ENCODE data around the gene RFXANK. TPM values are rescaled to one million over a fixed set of nuclear protein-coding genes. Genes with fewer than 3 reads are reported as not detected.
A peak's percentile ranks its signal among the peaks of the same experiment; 100 is the strongest.

The RFXANK gene
- total RNA-seq, 4 donors from 2014 or later = 25.2 to 48.0 (median 32.1) TPM

GRCh38 chr19:19206938-19207337 is 14.9 kb downstream of the RFXANK start:
- intact Hi-C loops (cut with DNase I) = no loop called here
- Histone ChIP-seq H3K9me3 (no peaks in the 10 kb centered on the region), H3K4me3 (no peak overlapping the region), H3K36me3 (peaks cover 0 to under 1% (median 0%) of the 10 kb centered on the region in 3 donors), H3K27me3 (peaks cover 0 to 58% (median 6%) of the 10 kb centered on the region in 4 donors), H3K4me1 (peaks cover 0 to 23% (median 11%) of the 10 kb centered on the region in 3 donors), H3K27ac (no peak overlapping the region)
- no peak for TF ChIP-seq POLR2A (IDR thresholded peaks at IDR 0.05)
- TF ChIP-seq, protein P1, sequence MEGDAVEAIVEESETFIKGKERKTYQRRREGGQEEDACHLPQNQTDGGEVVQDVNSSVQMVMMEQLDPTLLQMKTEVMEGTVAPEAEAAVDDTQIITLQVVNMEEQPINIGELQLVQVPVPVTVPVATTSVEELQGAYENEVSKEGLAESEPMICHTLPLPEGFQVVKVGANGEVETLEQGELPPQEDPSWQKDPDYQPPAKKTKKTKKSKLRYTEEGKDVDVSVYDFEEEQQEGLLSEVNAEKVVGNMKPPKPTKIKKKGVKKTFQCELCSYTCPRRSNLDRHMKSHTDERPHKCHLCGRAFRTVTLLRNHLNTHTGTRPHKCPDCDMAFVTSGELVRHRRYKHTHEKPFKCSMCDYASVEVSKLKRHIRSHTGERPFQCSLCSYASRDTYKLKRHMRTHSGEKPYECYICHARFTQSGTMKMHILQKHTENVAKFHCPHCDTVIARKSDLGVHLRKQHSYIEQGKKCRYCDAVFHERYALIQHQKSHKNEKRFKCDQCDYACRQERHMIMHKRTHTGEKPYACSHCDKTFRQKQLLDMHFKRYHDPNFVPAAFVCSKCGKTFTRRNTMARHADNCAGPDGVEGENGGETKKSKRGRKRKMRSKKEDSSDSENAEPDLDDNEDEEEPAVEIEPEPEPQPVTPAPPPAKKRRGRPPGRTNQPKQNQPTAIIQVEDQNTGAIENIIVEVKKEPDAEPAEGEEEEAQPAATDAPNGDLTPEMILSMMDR (IDR thresholded peaks at IDR 0.05) = no peak
- DNase-seq = no peak
- WGBS, 2 donors = 42 to 54% methylated on average over 4 to 5 of the region's 5 CpGs

DNA sequence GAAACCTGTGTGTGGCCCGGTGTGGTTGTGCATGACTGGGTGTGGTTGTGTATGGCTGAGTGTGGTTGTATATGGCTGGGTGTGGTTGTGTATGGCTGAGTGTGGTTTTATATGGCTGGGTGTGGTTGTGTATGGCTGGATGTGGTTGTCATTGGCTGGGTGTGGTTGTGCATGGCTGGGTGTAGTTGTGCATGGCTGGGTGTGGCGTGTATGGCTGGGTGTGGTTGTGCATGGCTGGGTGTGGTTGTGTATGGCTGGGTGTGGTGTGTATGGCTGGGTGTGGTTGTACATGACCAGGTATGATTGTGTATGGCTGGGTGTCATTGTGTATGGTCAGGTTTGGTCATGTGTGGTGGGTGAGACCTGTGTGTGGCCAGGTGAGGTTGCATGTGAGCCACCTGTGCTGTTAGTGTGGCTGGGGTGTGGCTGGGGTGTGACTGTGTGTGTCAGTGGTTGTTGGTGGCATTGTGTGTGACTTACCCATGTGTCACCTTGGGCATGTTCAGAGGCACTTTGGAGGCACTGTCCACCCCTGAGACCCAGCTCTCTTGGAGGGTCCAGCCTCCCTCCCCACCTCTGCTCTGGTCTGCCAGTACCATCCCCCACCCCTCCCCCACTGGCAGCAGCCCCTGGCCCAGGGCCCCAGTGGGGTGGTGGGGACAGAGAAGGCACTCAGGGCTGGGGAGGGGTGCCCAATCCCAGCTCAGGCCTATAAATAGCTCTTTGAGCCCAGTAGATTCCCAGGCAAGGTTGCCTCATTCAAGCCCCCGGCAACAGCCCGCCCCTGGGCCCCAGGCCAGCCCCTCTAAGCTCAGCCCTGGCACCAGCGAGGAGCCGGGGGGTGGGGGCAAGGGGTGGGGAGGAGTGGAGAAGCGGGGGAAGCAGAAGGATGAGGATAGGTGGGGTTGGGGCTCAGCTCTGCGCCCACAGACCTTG is 15.8 kb downstream of the RFXANK start:
- H3K4me3 ChIP-seq = no peak overlapping the region
- H3K36me3 ChIP-seq = no peaks in the 10 kb centered on the region
- intact Hi-C loops (cut with DNase I) = no loop called here
- peaks cover 0 to 68% (median 14%) of the 10 kb centered on the region in 4 donors for H3K27me3 ChIP-seq
- DNase-seq = no peak
- H3K27ac ChIP-seq = peak overlapping the region in 2 of 4 donors; percentile 1 to 46
- WGBS, 2 donors = 69 to 71% methylated on average over 3 of the region's 8 CpGs
- H3K4me1 ChIP-seq = peaks cover 0 to 13% (median 1%) of the 10 kb centered on the region in 3 donors
- H3K9me3 ChIP-seq = no peaks in the 10 kb centered on the region
- TF ChIP-seq, protein P1 (IDR thresholded peaks at IDR 0.05) = no peak
- TF ChIP-seq POLR2A (IDR thresholded peaks at IDR 0.05) = no peak

- Histone ChIP-seq H3K27me3 (peaks cover 0 to 83% (median 15%) of the 10 kb centered on the region in 4 donors), H3K27ac (no peak overlapping the region), H3K9me3 (no peaks in the 10 kb centered on the region), H3K4me3 (no peak overlapping the region), H3K36me3 (no peaks in the 10 kb centered on the region), H3K4me1 (peaks cover 0 to 5% (median 0%) of the 10 kb centered on the region in 3 donors)
- TF ChIP-seq, protein P1 (IDR thresholded peaks at IDR 0.05) = no peak
- no peak for TF ChIP-seq POLR2A (IDR thresholded peaks at IDR 0.05)
- intact Hi-C loops (cut with DNase I) = no loop called here
- no peak for DNase-seq
- WGBS, 2 donors = 41 to 50% methylated on average over 8 of the region's 9 CpGs
Measured at GRCh38 chr19:19209372-19209771, 17.3 kb downstream of the RFXANK start.

GRCh38 chr19:19211499-19212420 is 19.7 kb downstream of the RFXANK start, which contains the start of gene NCAN:
Gene NCAN (plus strand): TSS chr19:19211958. CDS start chr19:19216954, 4,996 bp downstream.
- Histone ChIP-seq H3K27ac (no peak within 1 kb of the TSS), H3K27me3 (peaks cover 0 to 99% (median 15%) of the 10 kb centered on the region in 4 donors), H3K4me3 (no peak within 1 kb of the TSS), H3K9me3 (no peaks in the 10 kb centered on the region), H3K4me1 (peaks cover 0 to 5% (median 0%) of the 10 kb centered on the region in 3 donors), H3K36me3 (no peaks in the 10 kb centered on the region)
- no peak for TF ChIP-seq POLR2A (IDR thresholded peaks at IDR 0.05)
- TF ChIP-seq, protein P1 (IDR thresholded peaks at IDR 0.05) = no peak
- no peak for DNase-seq
- WGBS, 2 donors = 2 to 21% methylated on average over 15 to 25 of the region's 54 CpGs
- intact Hi-C loops (cut with DNase I) = no loop called here
